PC-3 (cell line): ENCODE measurements around the gene A4GALT.

ENCODE experiments used
- EZH2phosphoT487 ChIP-seq: fragments of 300-600 bp; sonication (generic); IDR thresholded peaks from 2 replicates; pipeline ENCODE4 v1.6.1; 2018; ENCODE audit warnings: mild to moderate bottlenecking, antibody characterized with exemption, low read length, borderline replicate concordance
- TF ChIP-seq, protein P1 (sequence below): fragments of 300-600 bp; sonication (generic); conservative IDR thresholded peaks from 2 replicates; pipeline ENCODE4 v1.5.1; 2017; ENCODE audit warnings: antibody characterized with exemption, low read depth, mild to moderate bottlenecking, low read length

DNA sequence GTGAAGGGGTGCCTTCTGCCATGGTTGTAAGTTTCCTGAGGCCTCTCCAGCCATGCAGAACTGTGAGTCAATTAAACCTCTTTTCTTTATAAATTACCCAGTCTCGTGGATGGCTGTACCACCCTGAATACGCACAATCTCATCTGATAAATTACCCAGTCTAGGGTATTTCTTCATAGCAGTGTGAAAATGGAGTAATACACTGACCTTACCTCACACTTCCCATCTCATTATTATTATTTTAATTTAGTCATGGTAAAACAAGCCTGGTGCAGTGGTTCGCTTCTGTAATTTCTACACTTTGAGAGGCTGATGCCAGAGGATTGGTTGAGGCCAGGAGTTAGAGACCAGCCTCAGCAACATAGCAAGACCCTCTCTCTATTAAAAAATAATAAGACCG, 41.0 kb downstream of the A4GALT start:
- TF ChIP-seq, protein P1, sequence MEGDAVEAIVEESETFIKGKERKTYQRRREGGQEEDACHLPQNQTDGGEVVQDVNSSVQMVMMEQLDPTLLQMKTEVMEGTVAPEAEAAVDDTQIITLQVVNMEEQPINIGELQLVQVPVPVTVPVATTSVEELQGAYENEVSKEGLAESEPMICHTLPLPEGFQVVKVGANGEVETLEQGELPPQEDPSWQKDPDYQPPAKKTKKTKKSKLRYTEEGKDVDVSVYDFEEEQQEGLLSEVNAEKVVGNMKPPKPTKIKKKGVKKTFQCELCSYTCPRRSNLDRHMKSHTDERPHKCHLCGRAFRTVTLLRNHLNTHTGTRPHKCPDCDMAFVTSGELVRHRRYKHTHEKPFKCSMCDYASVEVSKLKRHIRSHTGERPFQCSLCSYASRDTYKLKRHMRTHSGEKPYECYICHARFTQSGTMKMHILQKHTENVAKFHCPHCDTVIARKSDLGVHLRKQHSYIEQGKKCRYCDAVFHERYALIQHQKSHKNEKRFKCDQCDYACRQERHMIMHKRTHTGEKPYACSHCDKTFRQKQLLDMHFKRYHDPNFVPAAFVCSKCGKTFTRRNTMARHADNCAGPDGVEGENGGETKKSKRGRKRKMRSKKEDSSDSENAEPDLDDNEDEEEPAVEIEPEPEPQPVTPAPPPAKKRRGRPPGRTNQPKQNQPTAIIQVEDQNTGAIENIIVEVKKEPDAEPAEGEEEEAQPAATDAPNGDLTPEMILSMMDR = no peak
- no peak for TF ChIP-seq EZH2phosphoT487
